Activated T-helper 17 cell treated with anti-CD3 and anti-CD28 coated beads, Interleukin-2, amount 50 U/mL, for 72 hours (primary cell): ENCODE results near the gene ALK. TPM values are rescaled to one million over a fixed set of nuclear protein-coding genes. Genes with fewer than 3 reads are reported as not detected.

ENCODE experiments used
- ATAC-seq: fragments of 150-1000 bp; cut with Tn5 transposase; replicated peaks from 2 replicates; pipeline ENCODE4 v1.10.0; 2021; ENCODE audit warnings: mild to moderate bottlenecking, moderate library complexity
- H3K27ac Mint-ChIP-seq: one replicate; pipeline ENCODE4 v1.8.0; 2022; ENCODE audit warnings: mixed read lengths
- H3K27me3 Mint-ChIP-seq: one replicate; pipeline ENCODE4 v1.8.0; 2022; ENCODE audit warnings: mixed read lengths
- H3K36me3 Mint-ChIP-seq: one replicate; pipeline ENCODE4 v1.8.0; 2022; ENCODE audit warnings: low read depth, mild to moderate bottlenecking, mixed read lengths
- H3K4me1 Mint-ChIP-seq: one replicate; pipeline ENCODE4 v1.8.0; 2022; ENCODE audit warnings: mixed read lengths
- H3K4me3 Mint-ChIP-seq: one replicate; pipeline ENCODE4 v1.8.0; 2022; ENCODE audit warnings: mild to moderate bottlenecking, mixed read lengths
- H3K9me3 Mint-ChIP-seq: one replicate; pipeline ENCODE4 v1.8.0; 2022; ENCODE audit warnings: mixed read lengths
- total RNA-seq, 2 donors: library from RNA; stranded (reverse); gene quantifications; one replicate each; pipeline ENCODE4 v1.2.3, GENCODE V29; 2022

ALK gene
- total RNA-seq, 2 donors from 2014 or later = not detected

DNA sequence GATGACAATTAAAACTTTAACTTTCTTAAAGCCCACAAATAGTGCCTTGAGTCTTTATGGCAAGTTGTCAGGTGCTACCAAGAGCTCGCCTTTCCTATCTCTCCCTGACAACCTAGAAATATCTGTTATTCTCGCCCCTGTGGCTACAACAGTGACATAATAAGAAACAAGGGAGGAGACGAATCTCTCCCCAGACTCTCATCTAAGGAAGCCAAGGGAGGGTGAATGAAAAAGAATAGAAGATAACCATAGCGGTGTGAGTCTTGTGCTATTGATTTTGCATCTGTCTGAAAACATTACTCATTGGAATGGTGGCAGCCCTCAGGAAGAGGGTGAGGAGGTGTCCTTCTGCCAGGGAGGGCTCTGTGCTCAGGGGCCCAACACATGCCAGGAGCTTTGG lies 114.3 kb downstream of the ALK start:
- ATAC-seq = no peak
- Mint-ChIP-seq H3K27me3 (peaks cover 35% of the 10 kb centered on the region), H3K9me3 (peaks cover 5% of the 10 kb centered on the region), H3K27ac (no peak overlapping the region), H3K4me1 (no peaks in the 10 kb centered on the region), H3K36me3 (no peaks in the 10 kb centered on the region), H3K4me3 (no peak overlapping the region)

DNA sequence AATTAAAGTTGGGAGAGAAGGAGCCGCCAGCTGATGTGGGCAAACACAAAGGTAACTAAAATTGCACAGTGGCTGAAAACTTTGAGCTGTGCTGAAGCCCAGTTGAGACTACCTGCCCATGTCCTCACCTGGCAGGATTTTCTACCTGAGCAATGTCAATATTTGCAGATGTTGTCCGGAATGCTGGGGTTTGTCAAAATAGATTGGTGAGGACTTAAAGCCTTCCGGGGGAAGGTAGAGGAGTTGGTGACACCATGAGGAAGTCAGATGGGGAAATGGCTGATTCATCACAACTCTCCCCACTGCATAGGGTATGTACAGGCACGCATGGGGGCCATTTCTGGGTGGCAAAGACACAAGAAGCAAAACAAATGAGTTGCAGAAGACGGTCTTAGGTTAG lies 114.9 kb downstream of the ALK start:
- Mint-ChIP-seq H3K4me1 (no peaks in the 10 kb centered on the region), H3K27ac (no peak overlapping the region), H3K9me3 (peaks cover 5% of the 10 kb centered on the region), H3K36me3 (no peaks in the 10 kb centered on the region), H3K4me3 (no peak overlapping the region), H3K27me3 (peaks cover 32% of the 10 kb centered on the region)
- no peak for ATAC-seq

DNA sequence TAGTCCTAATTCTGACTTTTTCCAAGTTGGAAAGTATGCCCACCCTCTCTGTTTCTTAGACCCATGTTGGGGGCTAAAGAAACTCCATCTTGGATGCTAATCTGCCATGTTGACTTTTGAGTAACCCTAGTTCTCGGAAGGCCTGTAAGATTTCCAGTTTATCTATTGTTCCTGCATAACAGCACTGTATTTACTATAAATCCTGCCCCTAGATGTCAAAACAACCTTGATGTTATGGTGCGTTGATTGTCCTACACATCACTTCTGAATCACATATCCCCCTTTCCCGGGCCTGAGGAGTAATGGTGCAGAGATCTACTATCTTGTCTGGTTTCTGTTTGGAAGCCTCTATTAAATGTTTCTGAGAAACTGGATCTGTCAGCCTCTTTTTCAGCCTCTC lies 116.7 kb downstream of the ALK start:
- Mint-ChIP-seq H3K4me3 (no peak overlapping the region), H3K4me1 (no peaks in the 10 kb centered on the region), H3K9me3 (peaks cover 5% of the 10 kb centered on the region), H3K36me3 (no peaks in the 10 kb centered on the region), H3K27me3 (peaks cover 33% of the 10 kb centered on the region), H3K27ac (no peak overlapping the region)
- no peak for ATAC-seq

DNA sequence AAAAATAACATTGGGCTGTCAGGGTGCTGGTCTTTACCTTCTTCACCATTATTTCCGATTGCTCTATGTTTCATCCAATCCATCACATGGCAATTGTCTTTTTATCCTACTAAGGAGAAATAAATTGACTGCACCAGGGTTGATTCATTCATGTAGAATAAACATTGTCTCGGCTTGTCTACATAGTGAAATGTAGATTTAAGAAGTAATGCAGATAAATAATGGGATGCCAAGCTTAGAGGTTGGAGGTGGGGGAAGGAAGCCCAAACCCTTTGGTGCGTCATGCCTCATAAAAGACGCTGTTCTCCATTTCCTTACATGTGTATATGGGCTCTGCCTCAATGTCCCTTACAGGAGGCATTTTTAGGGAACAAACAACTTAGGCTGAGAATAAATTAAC lies 117.8 kb downstream of the ALK start:
- no peak overlapping the region for H3K4me3 Mint-ChIP-seq
- H3K36me3 Mint-ChIP-seq = no peaks in the 10 kb centered on the region
- peaks cover 27% of the 10 kb centered on the region for H3K27me3 Mint-ChIP-seq
- ATAC-seq = no peak
- peaks cover 5% of the 10 kb centered on the region for H3K9me3 Mint-ChIP-seq
- no peaks in the 10 kb centered on the region for H3K4me1 Mint-ChIP-seq
- H3K27ac Mint-ChIP-seq = no peak overlapping the region

DNA sequence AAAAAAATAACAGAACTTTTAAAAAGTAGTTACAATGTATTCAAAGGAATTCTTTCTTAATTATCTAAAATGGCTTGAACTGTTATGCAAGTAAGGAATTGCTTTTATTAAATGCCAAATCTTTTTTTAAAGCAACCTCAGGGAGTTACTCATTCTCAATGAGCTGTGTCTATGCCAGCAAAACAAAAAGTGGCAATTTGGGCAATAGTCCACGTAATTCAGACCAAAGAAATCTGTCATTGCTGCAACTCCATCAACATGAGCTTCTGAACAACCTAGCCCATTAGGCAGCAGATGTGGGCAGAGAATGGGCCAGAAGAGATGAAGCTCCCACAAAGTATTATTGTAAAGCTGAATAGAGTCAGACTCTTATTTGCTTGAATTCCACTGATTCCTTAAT lies 118.4 kb downstream of the ALK start:
- no peaks in the 10 kb centered on the region for H3K36me3 Mint-ChIP-seq
- no peak overlapping the region for H3K4me3 Mint-ChIP-seq
- H3K27ac Mint-ChIP-seq = no peak overlapping the region
- no peaks in the 10 kb centered on the region for H3K4me1 Mint-ChIP-seq
- H3K9me3 Mint-ChIP-seq = peaks cover 5% of the 10 kb centered on the region
- H3K27me3 Mint-ChIP-seq = peaks cover 27% of the 10 kb centered on the region
- no peak for ATAC-seq

DNA sequence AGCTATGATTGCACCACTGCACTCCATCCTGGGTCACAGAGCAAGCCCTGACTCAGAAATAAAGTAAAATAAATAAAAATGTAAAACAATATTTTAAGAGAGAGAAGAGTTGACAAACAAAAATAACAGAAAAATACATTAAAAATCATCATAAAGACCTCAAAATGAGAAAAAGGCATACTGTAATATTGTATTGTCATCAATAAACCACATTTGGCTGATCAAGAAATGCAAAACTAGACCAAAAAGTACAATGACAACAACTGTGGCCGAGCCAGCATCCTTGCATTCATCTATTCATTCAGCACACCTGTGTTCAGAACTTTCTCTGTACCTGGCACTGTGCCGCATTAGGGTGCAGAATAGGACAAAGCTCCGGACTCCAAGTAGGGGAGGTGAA lies 121.8 kb downstream of the ALK start:
- H3K27ac Mint-ChIP-seq = no peak overlapping the region
- no peaks in the 10 kb centered on the region for H3K9me3 Mint-ChIP-seq
- H3K27me3 Mint-ChIP-seq = peaks cover 19% of the 10 kb centered on the region
- no peak overlapping the region for H3K4me3 Mint-ChIP-seq
- no peak for ATAC-seq
- no peaks in the 10 kb centered on the region for H3K4me1 Mint-ChIP-seq
- H3K36me3 Mint-ChIP-seq = no peaks in the 10 kb centered on the region

DNA sequence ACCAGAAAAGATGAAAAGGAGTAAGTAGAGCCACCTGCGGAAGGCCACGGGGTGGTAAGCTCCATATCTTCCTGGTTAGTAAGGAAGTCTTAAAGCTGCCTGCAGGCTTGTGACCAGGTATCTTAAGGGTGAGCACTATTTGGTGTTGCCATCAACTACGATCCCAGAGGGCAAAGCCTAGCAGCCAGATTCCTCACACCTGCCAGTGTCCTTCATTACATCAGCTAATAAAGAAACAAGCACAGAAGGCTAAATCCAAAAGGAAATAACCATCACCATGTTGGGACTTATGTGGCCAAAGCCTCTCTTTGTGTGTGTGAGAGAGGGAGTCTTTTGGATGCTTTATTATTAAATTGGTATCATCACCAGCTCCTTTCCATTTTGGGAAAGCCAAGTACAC lies 123.5 kb downstream of the ALK start:
- no peak for ATAC-seq
- no peak overlapping the region for H3K27ac Mint-ChIP-seq
- H3K4me1 Mint-ChIP-seq = no peaks in the 10 kb centered on the region
- no peaks in the 10 kb centered on the region for H3K9me3 Mint-ChIP-seq
- H3K27me3 Mint-ChIP-seq = peaks cover 21% of the 10 kb centered on the region
- H3K4me3 Mint-ChIP-seq = no peak overlapping the region
- H3K36me3 Mint-ChIP-seq = no peaks in the 10 kb centered on the region

DNA sequence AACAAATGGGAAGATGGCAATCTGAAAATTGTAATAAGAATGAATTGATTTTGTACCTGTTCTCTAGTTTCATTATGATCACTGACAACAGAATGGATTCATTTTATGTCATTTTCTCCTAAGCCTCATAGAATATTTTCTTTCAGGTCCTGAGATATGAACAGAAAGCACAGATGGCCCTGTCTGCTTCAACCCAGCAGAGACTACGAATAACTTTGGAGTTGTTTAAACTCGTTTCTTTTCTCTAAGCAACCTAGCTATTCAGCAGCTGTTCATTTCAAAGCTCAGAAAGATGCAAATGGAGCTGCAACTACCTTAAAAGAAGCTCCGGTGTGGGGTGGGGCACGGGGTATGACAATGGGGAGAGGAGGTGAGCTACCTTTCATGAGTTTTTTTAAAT lies 124.9 kb downstream of the ALK start:
- ATAC-seq = no peak
- Mint-ChIP-seq H3K27ac (no peak overlapping the region), H3K27me3 (peaks cover 21% of the 10 kb centered on the region), H3K36me3 (no peaks in the 10 kb centered on the region), H3K9me3 (no peaks in the 10 kb centered on the region), H3K4me3 (no peak overlapping the region), H3K4me1 (no peaks in the 10 kb centered on the region)

DNA sequence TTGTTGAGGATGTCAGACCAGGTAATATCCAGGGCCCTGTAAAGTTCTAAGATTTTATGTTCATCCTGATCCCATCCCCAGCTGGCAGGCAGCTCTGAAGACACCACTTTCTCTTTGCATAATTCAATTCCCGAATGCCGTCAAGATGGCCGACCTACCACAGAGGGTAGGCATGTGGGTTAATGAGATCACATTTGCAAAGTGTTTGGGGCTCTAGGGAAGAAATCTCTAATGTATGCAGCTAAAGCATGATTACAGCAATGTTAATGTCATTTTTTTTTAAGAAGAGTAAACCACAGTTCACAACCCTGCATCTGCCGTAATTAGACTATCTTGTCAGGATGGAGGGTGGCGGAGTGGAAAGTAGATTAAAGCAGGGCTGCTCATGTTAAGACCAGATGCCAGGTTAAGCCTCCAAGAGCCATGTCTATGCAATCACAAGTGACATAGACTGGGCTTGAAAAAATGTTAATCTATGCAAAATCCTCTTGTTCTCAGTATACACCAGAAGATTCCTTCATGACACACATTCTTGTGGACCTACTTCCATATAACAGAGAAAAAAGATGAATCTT lies 131.4 kb downstream of the ALK start:
- no peak overlapping the region for H3K27ac Mint-ChIP-seq

DNA sequence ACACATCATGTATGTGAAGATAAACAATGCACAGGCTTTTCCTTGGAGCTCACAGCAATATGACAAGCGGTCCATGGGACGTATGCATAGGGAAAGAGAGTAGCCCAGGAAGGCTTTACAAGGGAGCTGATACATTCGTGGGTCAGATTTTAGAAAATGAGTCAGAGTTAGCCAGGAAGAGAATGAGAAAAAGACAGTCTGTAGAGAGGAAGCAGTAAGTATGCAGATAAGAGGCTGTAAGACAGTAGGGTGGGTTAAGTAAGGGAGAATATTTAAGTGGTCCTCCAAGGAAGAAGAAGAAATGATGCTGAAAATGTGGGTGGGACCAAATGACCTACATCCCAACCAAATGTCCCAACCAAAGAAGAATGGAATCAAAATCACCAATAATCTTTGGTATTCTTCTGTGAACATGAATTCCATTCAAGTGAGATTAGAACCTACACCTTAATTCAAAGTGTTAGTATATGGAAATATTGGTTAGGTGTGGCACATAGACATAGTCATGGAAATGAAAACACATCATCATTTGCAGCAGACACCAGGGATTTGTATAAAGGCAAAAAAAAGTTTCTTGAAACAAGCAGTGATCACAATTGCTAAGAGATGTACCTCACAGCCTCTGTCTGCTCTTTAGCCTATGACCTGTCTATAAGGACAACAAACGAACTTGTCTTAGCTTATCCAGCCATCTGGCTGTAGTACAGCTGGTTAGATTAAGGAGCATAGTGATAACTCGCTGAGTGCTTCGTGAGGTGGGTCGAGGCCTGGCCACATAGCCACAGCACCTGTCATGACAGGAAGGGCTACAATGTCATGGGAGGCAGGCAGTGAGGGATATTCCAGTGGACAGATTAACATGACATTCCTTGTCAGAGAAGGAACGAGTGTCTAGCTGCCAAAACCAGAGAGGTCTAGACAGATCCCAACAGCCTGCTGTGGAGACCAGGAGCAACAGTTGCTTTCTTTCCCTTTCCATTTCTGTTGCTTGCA lies 133.6 kb downstream of the ALK start:
- Mint-ChIP-seq H3K27ac (no peak overlapping the region), H3K27me3 (peaks cover 22% of the 10 kb centered on the region), H3K9me3 (no peaks in the 10 kb centered on the region), H3K4me3 (no peak overlapping the region), H3K4me1 (no peaks in the 10 kb centered on the region), H3K36me3 (no peaks in the 10 kb centered on the region)
- ATAC-seq = no peak

More for the DNA sequence above, 131.4 kb downstream of the ALK start:
- no peaks in the 10 kb centered on the region for H3K4me1 Mint-ChIP-seq
- no peaks in the 10 kb centered on the region for H3K36me3 Mint-ChIP-seq
- no peak overlapping the region for H3K4me3 Mint-ChIP-seq
- ATAC-seq = no peak
- no peaks in the 10 kb centered on the region for H3K9me3 Mint-ChIP-seq
- H3K27me3 Mint-ChIP-seq = peaks cover 17% of the 10 kb centered on the region

DNA sequence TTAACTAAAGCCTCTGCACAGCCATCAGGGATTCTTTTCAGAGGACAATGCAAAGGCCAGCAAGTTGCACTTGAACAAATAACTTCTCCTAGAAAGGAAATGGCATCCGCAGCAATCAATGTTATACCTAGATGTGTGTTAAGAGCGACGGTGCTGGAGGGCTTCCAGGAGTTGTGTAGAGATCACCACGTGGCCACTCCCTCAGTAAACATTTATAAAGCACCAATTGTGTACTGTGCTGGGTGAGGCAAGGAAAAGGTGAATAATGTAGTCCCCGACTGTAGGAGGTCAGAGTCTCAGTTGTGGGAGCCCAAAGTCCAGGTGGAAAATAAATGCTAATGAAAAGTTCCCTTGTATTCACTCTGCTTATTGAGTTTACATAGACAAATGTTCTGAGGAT lies 135.0 kb downstream of the ALK start:
- H3K4me1 Mint-ChIP-seq = no peaks in the 10 kb centered on the region
- no peak overlapping the region for H3K27ac Mint-ChIP-seq
- H3K4me3 Mint-ChIP-seq = no peak overlapping the region
- H3K36me3 Mint-ChIP-seq = no peaks in the 10 kb centered on the region
- no peaks in the 10 kb centered on the region for H3K9me3 Mint-ChIP-seq
- H3K27me3 Mint-ChIP-seq = peaks cover 27% of the 10 kb centered on the region
- no peak for ATAC-seq

DNA sequence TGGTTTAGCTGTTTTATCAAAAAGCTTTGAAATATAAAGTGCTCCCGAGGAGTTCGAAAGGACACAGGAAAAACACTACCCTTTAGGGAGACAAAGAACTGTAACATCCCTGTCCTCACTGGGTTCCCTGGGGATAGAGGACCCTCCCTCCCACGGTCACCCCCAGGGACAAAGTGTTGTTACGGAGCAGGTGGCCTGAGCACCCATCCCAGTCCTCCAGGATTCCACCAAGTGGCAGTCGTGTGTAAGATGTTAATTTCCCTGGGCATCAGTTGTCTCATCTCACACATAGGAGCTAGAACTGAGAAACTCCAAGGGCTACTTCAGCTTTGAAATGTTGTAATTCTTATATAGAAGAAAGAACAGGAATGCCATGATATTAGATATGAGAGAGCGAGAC lies 137.7 kb downstream of the ALK start:
- Mint-ChIP-seq H3K36me3 (no peaks in the 10 kb centered on the region), H3K9me3 (no peaks in the 10 kb centered on the region), H3K27ac (no peak overlapping the region), H3K4me3 (no peak overlapping the region), H3K27me3 (peaks cover 27% of the 10 kb centered on the region), H3K4me1 (no peaks in the 10 kb centered on the region)
- ATAC-seq = no peak

DNA sequence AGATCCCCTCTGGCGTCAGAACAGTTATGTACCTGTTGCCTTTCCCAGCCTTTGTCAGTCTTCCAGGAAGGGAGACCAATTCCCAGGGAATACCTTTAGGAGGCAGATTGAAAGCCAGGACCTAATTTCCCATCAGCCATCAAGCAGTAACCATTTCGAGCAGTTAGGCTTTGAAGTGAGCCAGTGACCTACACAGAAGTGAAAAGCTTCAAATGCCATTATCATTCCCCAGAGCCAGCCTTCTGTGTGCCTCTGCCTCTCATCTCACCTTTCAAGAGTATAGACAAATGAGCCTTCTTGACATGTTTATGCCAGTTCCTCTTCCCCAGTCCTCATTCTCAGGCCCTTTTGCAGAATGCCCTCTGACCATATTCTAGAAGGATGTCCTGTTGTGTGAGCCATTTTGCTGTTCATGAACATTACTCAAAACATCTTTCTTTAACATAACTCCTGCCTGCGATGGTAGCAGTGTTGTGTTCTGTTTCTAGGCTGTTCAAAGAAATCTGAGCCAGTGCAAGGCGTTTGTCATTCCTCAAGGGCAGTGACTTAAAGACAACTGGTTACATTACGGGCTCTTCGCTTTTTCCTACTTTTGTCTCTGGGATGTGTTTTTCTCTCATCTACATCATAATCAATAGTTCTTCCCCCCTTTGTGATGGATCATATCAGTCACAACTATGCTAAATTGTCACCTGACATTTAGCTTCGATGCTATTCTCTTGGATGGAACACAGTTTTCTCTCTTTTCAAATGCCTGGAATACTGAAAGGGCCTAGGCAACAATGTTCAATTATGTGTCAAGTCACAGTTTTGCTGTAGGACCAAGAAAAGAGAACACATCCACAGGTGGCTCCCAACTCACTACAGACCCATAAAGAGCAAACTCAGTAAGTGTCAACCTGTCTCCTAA lies 138.6 kb downstream of the ALK start:
- H3K4me3 Mint-ChIP-seq = no peak overlapping the region
- H3K36me3 Mint-ChIP-seq = no peaks in the 10 kb centered on the region
- H3K4me1 Mint-ChIP-seq = no peaks in the 10 kb centered on the region
- ATAC-seq = no peak
- H3K27me3 Mint-ChIP-seq = peaks cover 27% of the 10 kb centered on the region
- no peaks in the 10 kb centered on the region for H3K9me3 Mint-ChIP-seq
- no peak overlapping the region for H3K27ac Mint-ChIP-seq

DNA sequence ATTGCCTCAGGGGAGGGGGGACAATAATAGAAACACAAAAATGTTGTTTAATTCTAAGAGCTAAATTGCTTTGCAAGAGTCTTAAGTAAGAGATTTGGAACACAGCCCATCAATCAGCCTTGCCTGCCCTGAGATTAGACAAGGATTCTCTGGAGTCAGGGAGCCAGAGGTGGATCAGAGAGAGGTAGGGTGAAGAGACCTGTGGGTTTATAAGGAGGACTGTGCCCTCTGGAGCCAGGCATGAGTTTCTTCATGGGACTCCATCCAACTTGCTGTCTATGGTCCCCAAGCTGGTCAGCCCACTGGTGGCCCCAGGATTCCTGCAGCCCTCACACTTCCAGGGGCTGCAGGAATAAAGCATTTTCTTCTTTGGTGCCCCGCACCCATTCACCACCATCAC lies 139.3 kb downstream of the ALK start:
- Mint-ChIP-seq H3K4me3 (no peak overlapping the region), H3K27ac (no peak overlapping the region), H3K4me1 (no peaks in the 10 kb centered on the region), H3K27me3 (peaks cover 23% of the 10 kb centered on the region), H3K9me3 (no peaks in the 10 kb centered on the region), H3K36me3 (no peaks in the 10 kb centered on the region)
- no peak for ATAC-seq
